ENCODE data around the gene FIGN.

The FIGN gene

DNA sequence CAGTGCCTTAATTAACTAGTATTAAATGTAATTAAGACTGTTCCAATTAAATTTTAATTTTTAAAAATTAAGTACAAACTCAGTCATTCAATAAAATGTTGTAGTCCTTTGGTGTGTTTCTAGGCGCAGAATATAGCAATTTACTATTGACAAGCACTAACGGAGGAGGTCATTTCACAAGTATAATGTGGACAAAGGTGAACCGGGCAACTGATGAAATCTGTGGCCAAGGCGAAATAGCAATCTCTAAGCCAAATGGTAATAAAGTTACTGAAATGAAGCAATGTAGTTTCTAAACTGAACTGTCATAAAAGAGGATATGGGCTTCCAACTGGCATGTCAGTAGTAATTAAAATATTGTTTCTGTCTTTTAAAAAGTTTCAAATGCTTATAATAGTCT, 27.5 kb downstream of the FIGN start:
- TF ChIP-seq, protein P1, sequence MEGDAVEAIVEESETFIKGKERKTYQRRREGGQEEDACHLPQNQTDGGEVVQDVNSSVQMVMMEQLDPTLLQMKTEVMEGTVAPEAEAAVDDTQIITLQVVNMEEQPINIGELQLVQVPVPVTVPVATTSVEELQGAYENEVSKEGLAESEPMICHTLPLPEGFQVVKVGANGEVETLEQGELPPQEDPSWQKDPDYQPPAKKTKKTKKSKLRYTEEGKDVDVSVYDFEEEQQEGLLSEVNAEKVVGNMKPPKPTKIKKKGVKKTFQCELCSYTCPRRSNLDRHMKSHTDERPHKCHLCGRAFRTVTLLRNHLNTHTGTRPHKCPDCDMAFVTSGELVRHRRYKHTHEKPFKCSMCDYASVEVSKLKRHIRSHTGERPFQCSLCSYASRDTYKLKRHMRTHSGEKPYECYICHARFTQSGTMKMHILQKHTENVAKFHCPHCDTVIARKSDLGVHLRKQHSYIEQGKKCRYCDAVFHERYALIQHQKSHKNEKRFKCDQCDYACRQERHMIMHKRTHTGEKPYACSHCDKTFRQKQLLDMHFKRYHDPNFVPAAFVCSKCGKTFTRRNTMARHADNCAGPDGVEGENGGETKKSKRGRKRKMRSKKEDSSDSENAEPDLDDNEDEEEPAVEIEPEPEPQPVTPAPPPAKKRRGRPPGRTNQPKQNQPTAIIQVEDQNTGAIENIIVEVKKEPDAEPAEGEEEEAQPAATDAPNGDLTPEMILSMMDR (IDR thresholded peaks at IDR 0.05; ENCODE audit: insufficient read depth, low read length, poor library complexity, severe bottlenecking) = no peak
- no peaks in the 10 kb centered on the region for H3K27me3 ChIP-seq (replicated peaks; ENCODE audit: control insufficient read depth, insufficient read depth, low read length)
- no peak for DNase-seq (ENCODE audit: extremely low read depth, insufficient read length)

GRCh38 chr2:163703386-163703785, 32.4 kb downstream of the FIGN start:
- Histone ChIP-seq H3K4me3 (replicated peaks; ENCODE audit: low read depth, low read length) (no peak overlapping the region), H3K27me3 (replicated peaks; ENCODE audit: control insufficient read depth, insufficient read depth, low read length) (no peaks in the 10 kb centered on the region; the same call in 1 of the 2 replicates), H3K36me3 (ENCODE audit: control insufficient read depth, insufficient read depth, low read length) (no peaks in the 10 kb centered on the region)
- TF ChIP-seq, protein P1 (IDR thresholded peaks at IDR 0.05; ENCODE audit: insufficient read depth, low read length, poor library complexity, severe bottlenecking) = no peak
- DNase-seq (ENCODE audit: extremely low read depth, insufficient read length) = no peak

More for the DNA sequence above, 27.5 kb downstream of the FIGN start:
- Histone ChIP-seq H3K36me3 (ENCODE audit: control insufficient read depth, insufficient read depth, low read length) (no peaks in the 10 kb centered on the region), H3K4me3 (replicated peaks; ENCODE audit: low read depth, low read length) (no peak overlapping the region)

- Histone ChIP-seq H3K4me3 (replicated peaks; ENCODE audit: low read depth, low read length) (no peak overlapping the region), H3K27me3 (replicated peaks; ENCODE audit: control insufficient read depth, insufficient read depth, low read length) (no peaks in the 10 kb centered on the region; the same call in 1 of the 2 replicates), H3K36me3 (ENCODE audit: control insufficient read depth, insufficient read depth, low read length) (no peaks in the 10 kb centered on the region)
- no peak for DNase-seq (ENCODE audit: extremely low read depth, insufficient read length)
- TF ChIP-seq, protein P1 (IDR thresholded peaks at IDR 0.05; ENCODE audit: insufficient read depth, low read length, poor library complexity, severe bottlenecking) = no peak
These were observed 34.2 kb downstream of the FIGN start for GRCh38 chr2:163701399-163702195.

GRCh38 chr2:163698857-163699256, 37.0 kb downstream of the FIGN start:
- DNase-seq (ENCODE audit: extremely low read depth, insufficient read length) = no peak
- no peaks in the 10 kb centered on the region for H3K36me3 ChIP-seq (ENCODE audit: control insufficient read depth, insufficient read depth, low read length)
- H3K27me3 ChIP-seq (replicated peaks; ENCODE audit: control insufficient read depth, insufficient read depth, low read length) = no peaks in the 10 kb centered on the region; the same call in 1 of the 2 replicates
- TF ChIP-seq, protein P1 (IDR thresholded peaks at IDR 0.05; ENCODE audit: insufficient read depth, low read length, poor library complexity, severe bottlenecking) = no peak
- no peak overlapping the region for H3K4me3 ChIP-seq (replicated peaks; ENCODE audit: low read depth, low read length)

DNA sequence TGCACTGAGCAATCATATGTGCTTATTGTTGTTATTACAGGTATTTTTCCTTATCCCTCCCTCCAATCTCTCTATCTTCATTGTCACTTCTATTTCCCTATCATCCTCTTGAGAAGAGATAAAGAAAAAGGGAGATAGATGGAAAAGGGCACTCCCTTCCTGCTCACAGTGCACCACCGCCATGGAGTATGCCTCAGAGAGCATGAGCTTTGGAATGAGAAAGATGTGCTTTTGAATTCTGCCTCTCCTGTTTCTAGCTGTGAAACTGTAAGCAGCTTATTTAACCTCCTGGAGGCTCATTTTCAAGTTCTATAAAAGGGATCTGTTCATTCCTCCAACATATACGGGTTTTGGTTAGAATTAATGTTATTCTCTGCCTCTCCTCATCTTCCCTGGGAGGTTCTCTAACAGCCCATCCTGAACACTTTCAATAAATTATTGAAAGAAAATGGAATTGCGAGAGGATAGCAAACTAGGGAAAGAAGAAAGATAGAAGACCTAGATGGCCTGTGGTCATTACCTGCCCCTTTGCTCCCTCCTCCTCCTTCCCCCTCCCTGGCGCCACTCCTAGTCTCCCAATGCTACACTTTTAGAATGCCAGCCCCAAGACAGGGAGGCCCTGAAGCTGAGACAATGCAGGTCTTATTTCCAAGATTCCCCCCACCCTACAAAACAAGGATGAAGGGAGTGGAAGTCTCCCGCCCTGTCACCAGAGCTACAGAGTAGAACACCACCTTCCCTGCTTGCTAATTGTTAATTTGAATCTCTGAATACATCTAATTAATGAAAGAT, 37.8 kb downstream of the FIGN start:
- H3K4me3 ChIP-seq (replicated peaks; ENCODE audit: low read depth, low read length) = no peak overlapping the region
- no peak for DNase-seq (ENCODE audit: extremely low read depth, insufficient read length)
- H3K27me3 ChIP-seq (replicated peaks; ENCODE audit: control insufficient read depth, insufficient read depth, low read length) = no peaks in the 10 kb centered on the region; the same call in 1 of the 2 replicates
- TF ChIP-seq, protein P1 (IDR thresholded peaks at IDR 0.05; ENCODE audit: insufficient read depth, low read length, poor library complexity, severe bottlenecking) = no peak
- H3K36me3 ChIP-seq (ENCODE audit: control insufficient read depth, insufficient read depth, low read length) = no peaks in the 10 kb centered on the region

Measured in GM06990 (cell line).